Smooth muscle cell of the brain vasculature (primary cell): ENCODE data around the gene GAREM2.
"Not testable (repeated sequence)": the region's sequence is repeated elsewhere in the genome, so short reads cannot be mapped to it uniquely, and the experiment has no call there.

Experiments used
- DNase-seq: peaks from one replicate; pipeline ENCODE4 v3.0.0-alpha.2; 2012; ENCODE audit warnings: low read depth, low spot score

The GAREM2 gene

DNA sequence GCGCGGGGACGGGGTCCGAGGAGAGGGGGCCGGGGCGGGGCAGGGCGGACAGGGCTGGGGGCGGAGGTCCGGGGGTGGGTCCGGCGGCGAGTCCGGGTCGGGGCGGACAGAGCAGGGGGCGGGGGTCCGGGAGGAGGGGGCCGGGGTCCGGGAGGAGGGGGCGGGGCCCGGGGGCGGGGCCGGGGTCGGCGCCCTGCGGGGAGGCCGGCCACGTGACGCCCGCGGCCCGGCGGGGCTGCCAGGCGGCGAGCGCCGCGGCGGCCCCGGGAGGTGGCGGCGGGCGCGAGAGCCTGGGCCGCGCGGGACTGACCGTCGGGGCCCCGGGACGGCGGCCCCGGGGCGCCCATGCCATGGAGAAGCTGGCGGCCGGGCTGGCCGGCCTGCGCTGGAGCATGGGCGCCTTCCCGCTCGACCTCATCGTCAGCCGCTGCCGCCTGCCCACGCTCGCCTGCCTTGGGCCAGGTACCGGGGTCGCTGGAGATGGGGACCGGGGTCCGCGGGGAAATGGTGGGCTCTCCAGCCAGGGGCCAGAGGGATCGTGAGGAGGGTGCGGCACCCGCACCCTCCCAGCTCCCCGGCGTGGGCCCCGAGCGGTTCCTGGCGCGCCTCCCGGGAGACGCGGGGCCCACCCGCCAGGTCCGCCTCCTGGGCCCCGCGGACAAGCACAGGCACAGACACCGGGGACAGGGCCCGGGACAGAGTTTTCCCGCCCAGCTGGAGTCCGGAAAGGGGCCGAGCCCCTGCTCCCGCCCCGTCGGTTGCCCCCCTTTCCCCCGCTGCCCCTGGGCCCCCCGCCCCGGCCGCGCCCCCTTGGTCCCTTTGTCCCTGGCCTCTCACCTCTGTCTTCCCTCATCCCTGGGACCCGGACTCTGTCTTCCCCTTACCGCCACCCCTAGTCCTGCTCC lies at the start of gene GAREM2:
Gene GAREM2, plus strand, starts transcription at position 218 of the 905 bp plus-strand sequence. Its CDS starts 133 bp downstream, at position 351.
- DNase-seq: no peak

- no peak for DNase-seq
Measured at GRCh38 chr2:26123426-26123825, 49.5 kb upstream of the GAREM2 start.

DNA sequence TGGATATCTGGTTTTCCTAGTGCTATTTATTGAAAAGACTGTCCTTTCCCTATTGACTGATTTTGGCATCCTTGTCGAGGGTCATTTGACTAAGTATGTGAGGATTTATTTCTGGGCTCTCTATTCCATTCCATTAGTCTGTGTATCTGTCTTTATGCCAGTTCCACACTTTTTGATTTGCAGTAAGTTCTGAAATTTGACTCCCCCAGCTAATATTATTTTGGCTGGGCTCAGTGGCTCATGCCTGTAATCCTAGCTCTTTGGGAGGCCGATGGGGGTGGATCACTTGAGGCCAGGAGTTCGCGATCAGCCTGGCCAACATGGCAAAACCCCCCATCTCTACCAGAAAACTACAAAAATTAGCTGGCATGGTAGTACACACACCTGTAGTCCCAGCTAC lies 46.8 kb upstream of the GAREM2 start:
- DNase-seq: no peak

GRCh38 chr2:26128176-26128575 lies 44.7 kb upstream of the GAREM2 start:
- DNase-seq: no peak

DNA sequence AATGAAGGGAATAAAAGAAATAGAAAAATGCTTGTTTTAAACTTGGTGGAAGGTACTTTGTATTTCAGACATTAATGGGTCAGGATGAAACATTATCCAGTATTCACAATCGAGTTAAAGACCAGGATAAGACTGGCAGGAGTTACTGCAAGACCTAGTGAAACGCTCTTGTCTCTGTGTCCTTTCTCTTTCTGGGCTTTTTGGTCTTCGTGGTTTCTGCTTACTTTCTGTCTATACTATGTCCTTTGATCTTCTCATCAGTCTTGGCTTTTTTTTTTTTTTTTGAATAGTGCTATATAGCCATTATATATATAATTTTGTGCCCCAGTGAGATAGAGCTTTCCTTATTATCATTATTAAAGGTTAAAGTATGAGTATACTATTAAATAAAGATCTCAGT lies 42.1 kb upstream of the GAREM2 start:
- no peak for DNase-seq

- DNase-seq: no peak
Measured at GRCh38 chr2:26136451-26136850, 36.4 kb upstream of the GAREM2 start.

- no peak for DNase-seq
Measured at GRCh38 chr2:26139269-26140183, 33.4 kb upstream of the GAREM2 start.

DNA sequence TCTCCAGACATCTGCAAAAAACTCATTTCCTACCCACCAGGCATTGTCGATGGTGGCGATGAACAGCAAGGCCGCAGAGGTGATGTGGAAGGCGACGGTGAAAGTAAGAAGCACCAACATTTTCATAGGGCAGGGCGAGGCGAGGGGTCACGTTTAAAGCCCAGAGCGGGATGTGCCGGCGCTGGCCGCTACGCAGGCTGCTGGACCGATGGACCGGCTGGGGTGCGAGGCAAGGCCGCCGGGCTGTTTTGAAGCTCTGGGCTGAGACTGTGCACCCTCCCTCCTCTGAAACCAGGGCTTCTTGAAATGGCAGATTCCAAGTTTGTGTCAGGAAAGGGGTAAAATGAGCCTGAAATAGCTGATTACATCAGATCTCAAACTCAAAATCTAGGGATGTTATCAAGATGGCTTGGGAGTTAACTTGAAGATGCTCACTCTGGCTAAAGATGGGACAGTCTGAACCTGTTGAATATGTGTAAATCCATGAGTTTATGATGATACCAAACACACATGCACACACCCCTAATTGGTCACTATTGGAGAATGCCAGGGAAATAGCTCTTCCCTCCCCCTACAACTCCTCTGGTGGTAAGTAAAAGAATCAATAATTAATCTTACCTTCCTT lies 31.6 kb upstream of the GAREM2 start:
- no peak for DNase-seq

DNA sequence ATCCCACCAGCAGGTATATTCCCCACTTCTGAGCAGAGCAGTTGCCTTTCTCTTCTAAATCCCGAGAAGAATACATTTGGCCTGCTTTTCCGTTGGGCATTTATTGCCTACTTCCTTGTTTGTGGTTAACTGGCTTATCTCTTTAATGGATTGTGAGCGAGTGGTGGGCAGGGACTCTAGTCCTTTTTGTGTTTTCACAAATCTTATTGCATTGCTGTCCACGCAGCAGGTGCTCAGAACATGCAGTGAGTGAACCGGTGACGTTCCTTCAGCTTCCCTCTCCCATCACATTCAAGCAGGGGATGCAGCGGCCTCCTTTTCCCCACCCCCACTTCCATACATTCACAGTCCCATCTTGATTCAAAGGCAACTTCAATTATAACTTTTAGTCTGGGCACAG lies 28.9 kb upstream of the GAREM2 start:
- no peak for DNase-seq

GRCh38 chr2:26144953-26145680 lies 27.8 kb upstream of the GAREM2 start:
- peak; percentile 20 for DNase-seq

- DNase-seq: no peak
Measured at GRCh38 chr2:26148501-26148900, 24.4 kb upstream of the GAREM2 start.

- no peak for DNase-seq
Measured at GRCh38 chr2:26150243-26150642, 22.6 kb upstream of the GAREM2 start.

- no peak for DNase-seq
Measured at GRCh38 chr2:26157580-26157979, 15.3 kb upstream of the GAREM2 start.

- no peak for DNase-seq
Measured at GRCh38 chr2:26161926-26162325, 11.0 kb upstream of the GAREM2 start.

DNA sequence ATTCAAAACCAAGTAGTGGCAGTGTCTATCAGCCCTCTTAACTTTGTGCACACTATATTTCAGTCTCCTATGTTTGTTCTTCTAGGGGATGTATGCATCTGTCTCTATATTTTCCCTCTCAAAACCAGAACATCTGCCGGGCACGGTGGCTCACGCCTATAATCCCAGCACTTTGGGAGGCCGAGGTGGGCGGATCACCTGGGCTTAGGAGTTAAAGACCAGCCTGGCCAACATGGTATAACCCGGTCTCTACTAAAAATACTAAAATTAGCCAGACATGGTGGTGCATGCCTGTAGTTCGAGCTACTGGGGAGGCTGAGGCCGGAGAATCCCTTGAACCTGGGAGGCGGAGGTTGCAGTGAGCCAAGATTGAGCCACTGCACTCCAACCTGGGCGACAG lies 9.9 kb upstream of the GAREM2 start:
- DNase-seq: no peak

DNA sequence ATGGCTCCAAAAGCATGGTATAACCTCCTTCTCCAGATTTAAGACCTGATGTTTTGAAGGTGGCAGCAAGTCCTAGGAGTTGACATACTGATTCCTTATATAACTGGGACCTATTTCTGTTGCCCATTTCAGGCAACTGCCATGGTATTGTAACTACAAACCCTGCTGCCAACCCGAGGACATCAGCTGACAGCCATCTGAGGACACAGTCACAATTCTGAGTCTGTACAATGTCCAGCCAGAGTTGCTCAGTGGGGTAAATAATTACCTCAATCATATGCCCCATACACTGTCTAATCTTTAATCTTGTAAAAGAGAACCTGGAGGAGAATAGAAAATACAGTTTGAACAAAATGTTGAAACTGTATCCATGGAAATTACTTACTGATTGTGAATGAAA lies 8.7 kb upstream of the GAREM2 start:
- DNase-seq: no peak

DNA sequence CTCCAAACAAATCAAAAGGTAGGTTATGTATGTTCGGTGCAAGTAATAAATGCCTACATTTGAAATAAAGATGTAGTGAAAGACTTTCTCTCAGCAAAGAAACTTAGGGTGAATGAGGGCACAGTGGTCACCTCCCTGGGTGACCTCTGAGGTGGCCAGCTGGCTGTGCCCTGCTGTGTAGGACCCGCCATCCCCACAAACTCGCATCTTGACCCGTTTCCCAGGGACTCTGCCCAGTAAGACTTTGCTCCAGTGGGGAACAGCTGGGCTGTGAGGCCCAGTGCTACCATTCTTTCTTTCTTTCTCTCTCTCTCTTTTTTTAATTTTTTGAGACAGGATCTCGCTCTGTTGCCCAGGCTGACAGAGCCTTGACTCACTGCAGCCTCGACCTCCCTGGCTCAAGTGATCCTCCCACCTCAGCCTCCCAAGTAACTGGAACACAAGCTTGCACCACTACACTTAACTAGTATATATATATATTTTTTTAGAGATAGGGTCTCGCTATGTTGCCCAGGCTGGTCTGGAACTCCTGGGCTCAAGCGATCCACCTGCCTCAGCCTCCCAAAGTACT lies 8.2 kb upstream of the GAREM2 start:
- DNase-seq: no peak

- no peak for DNase-seq
Measured at GRCh38 chr2:26165403-26165802, 7.5 kb upstream of the GAREM2 start.

DNA sequence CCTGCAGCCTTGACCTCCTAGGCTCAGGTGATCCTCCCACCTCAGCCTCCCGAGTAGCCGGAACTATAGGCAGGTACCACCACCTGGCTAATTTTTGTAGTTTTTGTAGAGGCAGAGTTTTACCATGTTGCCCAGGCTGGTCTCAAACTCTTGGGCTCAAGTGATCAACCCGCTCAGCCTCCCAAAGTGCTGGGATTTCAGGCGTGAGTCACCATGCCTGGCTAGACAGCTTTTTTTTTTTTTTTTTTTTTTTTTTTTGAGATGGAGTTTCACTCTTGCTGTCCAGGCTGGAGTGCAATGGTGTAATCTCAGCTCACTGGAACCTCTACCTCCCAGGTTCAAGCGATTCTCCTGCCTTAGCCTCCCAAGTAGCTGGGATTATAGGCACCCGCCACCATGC lies 6.3 kb upstream of the GAREM2 start:
- not testable (repeated sequence) for DNase-seq

DNA sequence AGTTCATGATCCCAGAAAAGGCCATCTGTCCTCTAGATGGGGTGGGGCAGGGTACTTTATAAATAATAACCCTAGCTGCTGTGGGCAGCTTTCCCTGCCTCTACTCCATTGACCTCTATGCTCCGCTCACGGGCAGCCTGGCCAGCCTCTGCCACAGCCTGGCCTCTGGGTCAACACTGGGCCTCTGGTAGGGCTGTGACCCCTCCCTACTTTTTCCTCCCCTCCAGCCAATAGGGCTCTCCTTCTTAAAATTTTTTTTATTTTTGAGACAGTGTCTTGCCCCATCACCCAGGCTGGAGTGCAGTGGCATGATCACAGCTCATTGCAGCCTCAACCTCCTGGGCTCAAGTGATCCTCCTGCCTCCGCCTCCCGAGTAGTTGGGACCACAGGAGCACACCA lies 4.1 kb upstream of the GAREM2 start:
- no peak for DNase-seq

DNA sequence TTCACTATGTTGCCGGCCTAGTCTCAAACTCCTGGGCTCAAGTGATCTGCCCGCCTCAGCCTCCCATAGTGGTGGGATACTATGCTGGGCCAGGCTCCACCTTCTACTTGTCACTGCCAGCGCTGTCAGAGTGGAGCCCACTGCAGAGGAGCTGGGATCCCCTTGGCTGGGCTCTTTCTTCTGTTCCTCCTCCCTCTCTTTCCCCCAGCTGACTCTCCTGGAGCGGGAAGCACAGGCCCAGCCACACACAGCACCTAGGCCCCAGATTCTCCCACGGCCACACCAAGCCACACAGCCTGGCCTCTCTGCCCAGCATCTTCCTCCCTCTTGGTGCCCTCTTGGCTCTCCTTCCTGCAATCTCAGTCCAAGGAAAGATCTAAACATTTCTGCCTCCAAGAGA lies 3.7 kb upstream of the GAREM2 start:
- DNase-seq: no peak
